MM.1S (cell line): ENCODE results near the gene IDH3A.

Experiments
- DNase-seq: peaks from one replicate; pipeline ENCODE4 v3.0.0-alpha.2; 2015
- H2AFZ ChIP-seq: fragments of 300-600 bp; sonication (generic); 2 replicates; pipeline ENCODE4 v1.6.0; 2016; ENCODE audit warnings: antibody characterized with exemption, low read length
- H3F3A ChIP-seq: fragments of 300-600 bp; sonication (generic); 2 replicates; pipeline ENCODE4 v1.6.1; 2016; ENCODE audit warnings: mild to moderate bottlenecking, antibody characterized with exemption, low read length, moderate library complexity, mixed read lengths; ENCODE audit not compliant: insufficient read depth
- H3K27ac ChIP-seq: fragments of 300-600 bp; sonication (generic); 2 replicates; pipeline ENCODE4 v1.5.1; 2016; ENCODE audit warnings: mild to moderate bottlenecking, low read length
- H3K27me3 ChIP-seq: fragments of 300-600 bp; sonication (generic); replicated peaks from 2 replicates; pipeline ENCODE4 v1.6.0; 2016; ENCODE audit warnings: low read length; ENCODE audit not compliant: insufficient read depth
- H3K36me3 ChIP-seq: fragments of 300-600 bp; sonication (generic); replicated peaks from 2 replicates; pipeline ENCODE4 v1.6.1; 2016; ENCODE audit warnings: mild to moderate bottlenecking, low read length, mixed read lengths; ENCODE audit not compliant: insufficient read depth
- H3K4me1 ChIP-seq: fragments of 300-600 bp; sonication (generic); 2 replicates; pipeline ENCODE4 v1.6.1; 2016; ENCODE audit warnings: low read length, mixed read lengths
- H3K4me2 ChIP-seq: fragments of 300-600 bp; sonication (generic); 2 replicates; pipeline ENCODE4 v1.6.0; 2016; ENCODE audit warnings: low read depth, low read length
- H3K4me3 ChIP-seq: fragments of 300-600 bp; sonication (generic); 2 replicates; pipeline ENCODE4 v1.5.1; 2016; ENCODE audit warnings: low read length, mixed read lengths
- H3K79me2 ChIP-seq: fragments of 300-600 bp; sonication (generic); 2 replicates; pipeline ENCODE4 v1.6.1; 2016; ENCODE audit warnings: mixed run types, low read length, mixed read lengths
- H3K9ac ChIP-seq: fragments of 300-600 bp; sonication (generic); 2 replicates; pipeline ENCODE4 v1.6.1; 2016; ENCODE audit warnings: low read length, mixed read lengths
- H3K9me2 ChIP-seq: fragments of 300-600 bp; sonication (generic); replicated peaks from 2 replicates; pipeline ENCODE4 v1.6.1; 2016; ENCODE audit warnings: mild to moderate bottlenecking, low read length, mixed read lengths; ENCODE audit not compliant: insufficient read depth
- H3K9me3 ChIP-seq: fragments of 300-600 bp; sonication (generic); replicated peaks from 2 replicates; pipeline ENCODE4 v1.6.1; 2016; ENCODE audit warnings: mild to moderate bottlenecking, low read length, mixed read lengths; ENCODE audit not compliant: insufficient read depth
- H4K20me1 ChIP-seq: fragments of 300-600 bp; sonication (generic); 2 replicates; pipeline ENCODE4 v1.6.1; 2016; ENCODE audit warnings: mild to moderate bottlenecking, low read length, moderate library complexity, mixed read lengths; ENCODE audit not compliant: insufficient read depth
- CTCF ChIP-seq: fragments of 300-600 bp; sonication (generic); IDR thresholded peaks from 2 replicates; pipeline ENCODE4 v1.5.1; 2016; ENCODE audit warnings: antibody characterized with exemption, low read length, mixed read lengths
- EZH2 ChIP-seq: fragments of 300-600 bp; sonication (generic); optimal IDR thresholded peaks from 2 replicates; pipeline ENCODE3; 2017; ENCODE audit warnings: low read depth, mild to moderate bottlenecking, antibody characterized with exemption, low read length, mixed read lengths
- EZH2phosphoT487 ChIP-seq: fragments of 300-600 bp; sonication (generic); IDR thresholded peaks from 2 replicates; pipeline ENCODE4 v1.6.1; 2018; ENCODE audit warnings: antibody characterized with exemption, low read length

The IDH3A gene

DNA sequence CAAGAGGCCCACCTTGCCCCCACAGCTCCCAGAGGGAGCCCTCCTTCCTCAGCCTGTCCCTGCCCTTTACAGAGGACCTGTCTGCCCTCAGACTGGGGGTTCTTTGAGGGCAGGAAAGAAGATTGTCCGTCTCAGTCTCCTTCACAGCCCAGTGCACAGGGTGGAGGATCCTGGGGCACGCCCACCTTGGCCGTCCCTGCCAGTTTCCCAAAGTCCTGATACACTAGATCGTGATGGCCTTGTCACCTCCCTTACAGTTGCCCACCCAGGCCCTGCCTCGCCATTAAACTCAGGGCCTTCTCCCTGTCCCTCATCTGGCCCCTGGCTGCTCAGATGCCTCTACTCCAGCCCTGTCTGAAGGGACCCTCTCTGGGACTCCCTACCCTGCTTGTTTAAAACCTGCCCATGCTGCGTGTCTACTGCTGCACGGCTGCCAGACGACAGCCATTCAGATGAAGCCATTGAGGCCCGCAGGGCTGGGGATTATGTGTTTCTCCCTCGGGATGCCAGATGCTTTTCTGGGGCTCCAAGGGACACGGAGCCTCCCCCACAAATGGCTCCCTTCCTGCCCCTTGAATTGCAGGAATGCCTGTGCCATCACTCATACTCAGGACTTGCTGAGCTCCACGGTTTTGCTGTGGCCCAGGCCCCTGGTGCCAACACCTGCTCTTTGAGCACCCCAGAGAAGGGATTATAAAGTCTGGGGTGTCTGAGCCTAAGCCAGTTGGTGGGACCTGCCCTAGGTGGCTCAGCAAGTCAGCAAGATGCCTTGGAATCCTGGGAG lies 57.4 kb downstream of the IDH3A start:
- no peaks in the 10 kb centered on the region for H3F3A ChIP-seq
- H2AFZ ChIP-seq = no peak overlapping the region
- no peak overlapping the region for H3K4me3 ChIP-seq
- no peak overlapping the region for H3K27ac ChIP-seq
- H4K20me1 ChIP-seq = no peaks in the 10 kb centered on the region
- H3K4me1 ChIP-seq = peaks cover 9% of the 10 kb centered on the region
- DNase-seq = no peak
- no peaks in the 10 kb centered on the region for H3K9me3 ChIP-seq
- H3K9me2 ChIP-seq = no peaks in the 10 kb centered on the region
- H3K9ac ChIP-seq = no peak overlapping the region
- H3K27me3 ChIP-seq = no peaks in the 10 kb centered on the region
- H3K36me3 ChIP-seq = no peaks in the 10 kb centered on the region
- no peak for TF ChIP-seq EZH2
- no peak for TF ChIP-seq EZH2phosphoT487
- TF ChIP-seq CTCF = no peak
- H3K79me2 ChIP-seq = no peaks in the 10 kb centered on the region
- no peak overlapping the region for H3K4me2 ChIP-seq

DNA sequence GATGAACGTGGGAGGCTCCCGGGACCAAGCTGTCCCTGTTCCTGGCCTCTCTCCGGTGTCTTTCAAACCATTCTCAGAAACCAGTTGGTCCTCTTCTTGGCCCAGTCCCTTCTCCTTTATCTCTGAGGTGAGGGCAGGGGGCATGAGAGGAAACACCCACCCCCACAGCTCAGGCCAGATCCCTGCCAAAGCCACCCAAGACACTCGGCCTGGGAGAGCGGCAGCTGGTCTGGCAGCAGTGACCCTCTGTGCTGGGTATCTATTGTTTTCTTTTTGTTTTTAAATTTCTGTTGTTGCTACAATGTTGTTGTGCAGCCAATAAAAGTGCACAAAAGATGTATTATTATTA lies 57.9 kb downstream of the IDH3A start:
- Histone ChIP-seq H3K27me3 (no peaks in the 10 kb centered on the region), H4K20me1 (no peaks in the 10 kb centered on the region), H3K4me1 (peaks cover 9% of the 10 kb centered on the region), H3K9me2 (no peaks in the 10 kb centered on the region), H3F3A (no peaks in the 10 kb centered on the region), H3K9ac (no peak overlapping the region), H3K79me2 (no peaks in the 10 kb centered on the region), H3K4me3 (no peak overlapping the region), H3K27ac (no peak overlapping the region), H3K36me3 (no peaks in the 10 kb centered on the region), H2AFZ (no peak overlapping the region), H3K4me2 (no peak overlapping the region), H3K9me3 (no peaks in the 10 kb centered on the region)
- no peak for TF ChIP-seq CTCF
- no peak for TF ChIP-seq EZH2phosphoT487
- TF ChIP-seq EZH2 = no peak
- DNase-seq = no peak

DNA sequence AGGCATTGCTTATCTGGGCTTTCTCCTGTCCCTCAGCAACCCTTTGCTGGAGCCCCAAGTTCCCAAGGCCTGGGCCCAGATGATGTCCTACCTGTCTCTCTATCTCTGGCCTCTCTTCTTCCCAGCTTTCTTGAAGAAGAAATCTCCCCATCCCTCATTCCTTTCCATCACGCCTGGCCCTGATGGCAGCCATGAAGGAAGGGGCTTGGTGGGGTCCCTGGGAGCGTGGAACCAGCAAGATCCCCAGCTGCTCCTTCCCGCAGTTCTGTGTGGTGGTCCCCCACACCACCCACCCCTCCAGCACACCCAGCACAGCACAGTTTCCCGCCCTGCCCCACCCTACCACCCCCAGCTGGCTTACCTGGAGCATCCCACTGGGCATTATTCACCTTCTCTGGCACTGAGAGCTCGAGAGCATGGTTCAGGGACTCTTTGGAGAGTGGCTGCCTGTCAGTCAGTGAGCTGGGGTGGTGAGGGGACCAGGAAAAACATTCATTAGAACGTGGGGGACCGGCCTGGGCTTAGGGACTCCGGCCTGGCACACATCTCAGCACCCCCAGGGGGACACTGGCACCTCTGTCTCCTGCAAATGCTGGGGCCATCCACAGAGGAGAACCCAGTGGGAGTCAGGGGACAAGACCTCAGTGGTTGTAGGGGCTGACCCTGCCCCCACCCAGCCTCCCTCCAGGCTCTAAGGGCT lies 58.6 kb downstream of the IDH3A start:
- Histone ChIP-seq H3K4me1 (peaks cover 9% of the 10 kb centered on the region), H3K9ac (no peak overlapping the region), H3F3A (no peaks in the 10 kb centered on the region), H3K9me2 (no peaks in the 10 kb centered on the region), H4K20me1 (no peaks in the 10 kb centered on the region), H3K4me3 (no peak overlapping the region), H3K27me3 (no peaks in the 10 kb centered on the region), H3K79me2 (no peaks in the 10 kb centered on the region), H3K4me2 (no peak overlapping the region), H3K27ac (no peak overlapping the region), H3K36me3 (no peaks in the 10 kb centered on the region), H2AFZ (no peak overlapping the region), H3K9me3 (no peaks in the 10 kb centered on the region)
- no peak for DNase-seq
- TF ChIP-seq EZH2 = no peak
- TF ChIP-seq CTCF = no peak
- no peak for TF ChIP-seq EZH2phosphoT487
